C4-2B (cell line): ENCODE results near the gene CACTIN.
"Not testable (repeated sequence)": the region's sequence is repeated elsewhere in the genome, so short reads cannot be mapped to it uniquely, and the experiment has no call there.

Experiments used
- H3K27ac ChIP-seq: fragments of 450-650 bp; 2 replicates; pipeline ENCODE4 v1.5.1; 2017
- ZFX ChIP-seq: fragments of 450-650 bp; IDR thresholded peaks from 2 replicates; pipeline ENCODE4 v1.6.1; 2017
- TF ChIP-seq, protein P1 (sequence below): fragments of 450-650 bp; conservative IDR thresholded peaks from 2 replicates; pipeline ENCODE4 v1.5.1; 2017; ENCODE audit warnings: mild to moderate bottlenecking

CACTIN gene

DNA sequence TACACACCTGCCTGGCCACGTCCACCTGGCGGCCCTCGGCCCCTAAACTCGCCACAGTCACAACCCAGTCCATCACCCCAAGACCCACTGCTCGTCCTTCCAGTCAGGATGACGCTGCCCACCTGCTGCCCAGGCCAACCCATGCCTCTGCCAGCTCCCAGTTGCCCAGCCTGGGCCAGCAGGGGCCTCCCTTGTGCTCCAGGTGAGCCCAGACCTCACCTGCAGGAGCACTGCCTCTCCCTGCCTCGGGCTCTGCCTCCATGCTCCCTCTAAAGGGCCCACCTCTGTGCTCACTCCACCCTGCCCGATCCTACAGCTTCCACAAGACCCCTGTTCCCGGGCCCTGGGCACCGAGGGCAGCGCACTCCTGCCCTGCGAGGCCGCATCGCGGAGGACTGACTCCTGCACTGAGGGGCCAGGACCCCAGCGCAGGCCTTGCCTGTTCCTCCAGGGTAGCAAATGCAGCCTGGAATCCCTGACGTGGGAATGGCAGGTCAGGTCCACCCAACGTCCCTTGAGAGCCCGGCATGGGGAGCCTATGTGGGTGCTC is 8.0 kb upstream of the CACTIN start:
- H3K27ac ChIP-seq: no peak overlapping the region
- TF ChIP-seq ZFX: no peak
- TF ChIP-seq, protein P1, sequence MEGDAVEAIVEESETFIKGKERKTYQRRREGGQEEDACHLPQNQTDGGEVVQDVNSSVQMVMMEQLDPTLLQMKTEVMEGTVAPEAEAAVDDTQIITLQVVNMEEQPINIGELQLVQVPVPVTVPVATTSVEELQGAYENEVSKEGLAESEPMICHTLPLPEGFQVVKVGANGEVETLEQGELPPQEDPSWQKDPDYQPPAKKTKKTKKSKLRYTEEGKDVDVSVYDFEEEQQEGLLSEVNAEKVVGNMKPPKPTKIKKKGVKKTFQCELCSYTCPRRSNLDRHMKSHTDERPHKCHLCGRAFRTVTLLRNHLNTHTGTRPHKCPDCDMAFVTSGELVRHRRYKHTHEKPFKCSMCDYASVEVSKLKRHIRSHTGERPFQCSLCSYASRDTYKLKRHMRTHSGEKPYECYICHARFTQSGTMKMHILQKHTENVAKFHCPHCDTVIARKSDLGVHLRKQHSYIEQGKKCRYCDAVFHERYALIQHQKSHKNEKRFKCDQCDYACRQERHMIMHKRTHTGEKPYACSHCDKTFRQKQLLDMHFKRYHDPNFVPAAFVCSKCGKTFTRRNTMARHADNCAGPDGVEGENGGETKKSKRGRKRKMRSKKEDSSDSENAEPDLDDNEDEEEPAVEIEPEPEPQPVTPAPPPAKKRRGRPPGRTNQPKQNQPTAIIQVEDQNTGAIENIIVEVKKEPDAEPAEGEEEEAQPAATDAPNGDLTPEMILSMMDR: no peak

DNA sequence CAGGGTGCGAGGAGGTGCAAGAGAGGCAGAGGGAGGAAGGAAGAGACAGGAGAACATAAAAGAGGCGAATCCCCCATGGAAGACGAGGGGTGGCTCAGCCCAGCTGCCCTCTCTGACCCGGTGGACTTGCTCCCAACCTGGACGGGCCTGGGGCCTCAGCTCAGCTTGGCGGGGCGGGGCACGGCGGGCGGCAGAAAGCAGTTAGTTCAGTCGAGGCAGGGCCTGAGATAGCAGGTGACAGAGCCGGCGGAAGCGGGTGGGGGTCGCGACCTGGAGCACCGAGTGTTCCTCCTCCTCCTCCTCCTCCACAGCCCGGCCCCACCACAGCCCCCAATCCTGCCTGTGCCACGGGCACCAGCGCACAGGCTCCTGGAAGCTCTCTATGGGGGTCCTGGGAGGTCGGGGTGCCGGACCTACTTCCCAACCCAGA is 7.0 kb upstream of the CACTIN start:
- TF ChIP-seq ZFX: no peak
- TF ChIP-seq, protein P1: no peak
- no peak overlapping the region for H3K27ac ChIP-seq

DNA sequence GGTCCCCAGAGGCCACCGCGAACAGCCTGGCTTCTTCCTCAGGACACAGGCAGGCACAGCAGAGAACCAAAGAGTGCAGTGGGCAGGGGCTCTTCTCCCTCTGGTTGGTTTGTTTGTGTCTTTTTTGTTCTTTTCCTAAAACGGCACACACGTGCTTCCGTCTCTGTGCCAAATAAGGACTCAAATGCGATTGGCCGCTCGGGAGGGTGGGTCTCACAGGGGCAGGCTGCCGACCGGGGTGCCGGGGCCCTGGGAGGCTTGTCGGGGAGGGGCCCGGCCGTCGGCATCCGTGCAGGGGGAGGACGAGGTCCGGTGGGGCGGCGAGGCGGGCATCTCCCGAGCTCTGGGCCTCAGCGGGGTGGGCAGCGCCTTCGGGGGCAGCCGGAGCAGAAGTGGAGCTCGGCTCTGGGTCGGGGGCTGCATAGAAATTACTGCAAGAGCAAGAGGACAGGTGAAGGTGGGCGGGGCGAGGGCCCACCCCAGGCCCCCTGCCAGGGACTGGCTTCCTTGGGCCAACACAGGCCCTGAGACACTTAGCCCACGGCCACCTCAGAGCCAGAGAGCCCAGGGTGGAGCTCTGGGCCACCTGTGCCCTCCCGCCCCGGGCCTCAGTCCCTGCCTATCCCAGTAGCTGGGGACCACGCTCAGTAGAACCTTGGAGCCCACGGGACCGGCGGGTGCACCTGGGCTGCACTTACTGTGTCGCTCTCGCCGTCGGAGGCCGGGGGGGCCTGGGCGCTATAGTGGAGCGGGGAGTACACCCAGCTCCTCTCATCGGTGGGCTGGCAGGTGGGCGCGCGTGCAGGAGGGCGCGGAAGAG is 6.4 kb upstream of the CACTIN start:
- H3K27ac ChIP-seq: no peak overlapping the region
- TF ChIP-seq ZFX: no peak
- TF ChIP-seq, protein P1: no peak

- H3K27ac ChIP-seq: no peak overlapping the region
- TF ChIP-seq ZFX: no peak
- TF ChIP-seq, protein P1: no peak
These were observed 5.5 kb upstream of the CACTIN start for GRCh38 chr19:3632098-3632497.

DNA sequence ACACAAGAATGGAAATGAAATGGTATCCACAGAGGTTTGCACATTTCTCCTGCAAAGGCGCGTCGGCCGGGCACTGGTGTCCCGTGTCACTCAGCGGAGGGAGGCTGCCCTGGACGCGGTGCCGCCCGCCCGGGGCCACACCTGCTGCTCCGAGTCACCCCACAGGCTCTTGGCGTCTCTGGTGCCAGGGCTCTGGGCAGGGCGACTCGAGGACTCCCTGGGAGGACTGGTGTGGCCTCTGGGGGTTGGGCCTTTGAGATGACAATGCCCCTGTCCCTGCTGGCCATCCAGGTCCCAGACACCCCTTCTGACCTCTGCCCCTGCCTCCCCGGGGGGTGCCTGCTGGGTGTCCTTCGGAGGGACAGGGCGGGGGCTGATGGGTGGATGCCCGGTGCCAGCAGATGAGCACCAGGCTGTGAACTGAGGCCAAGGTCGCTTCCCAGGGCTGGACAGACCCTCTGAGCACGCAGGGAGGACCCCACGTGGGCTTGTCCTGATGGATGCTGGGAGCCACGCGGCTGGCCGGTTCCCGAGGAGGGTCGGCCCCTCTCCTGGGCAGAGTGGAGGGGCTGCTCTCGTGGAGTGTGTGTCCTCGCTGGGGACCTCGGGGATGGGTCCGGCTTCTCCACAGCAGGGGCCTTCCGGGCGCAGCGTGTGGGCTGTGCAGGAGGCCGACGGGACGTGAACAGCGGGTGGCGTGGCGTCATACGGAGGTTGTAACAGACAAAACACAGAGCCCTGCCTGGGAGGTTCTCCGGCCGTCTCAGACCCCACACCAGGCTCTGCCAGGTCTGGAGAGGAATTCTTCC is 4.7 kb upstream of the CACTIN start:
- no peak overlapping the region for H3K27ac ChIP-seq
- TF ChIP-seq ZFX: no peak
- TF ChIP-seq, protein P1: no peak

DNA sequence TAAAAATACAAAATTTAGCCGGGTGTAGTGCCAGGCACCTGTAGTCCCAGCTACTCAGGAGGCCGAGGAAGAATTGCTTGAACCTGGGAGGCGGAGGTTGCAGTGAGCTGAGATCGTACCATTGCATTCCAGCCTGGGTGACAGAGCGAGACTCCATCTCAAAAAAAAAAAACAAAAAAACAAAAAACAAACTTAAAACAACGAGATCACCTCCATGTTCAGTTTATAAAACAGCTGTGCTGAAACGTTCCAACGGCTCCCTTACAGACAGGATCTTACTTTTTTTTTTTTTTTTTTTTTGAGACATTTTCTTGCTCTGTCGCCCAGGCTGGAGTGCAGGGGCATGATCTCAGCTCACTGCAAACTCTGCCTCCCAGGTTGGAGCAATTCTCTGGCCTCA is 2.2 kb upstream of the CACTIN start:
- H3K27ac ChIP-seq: not testable (repeated sequence)

DNA sequence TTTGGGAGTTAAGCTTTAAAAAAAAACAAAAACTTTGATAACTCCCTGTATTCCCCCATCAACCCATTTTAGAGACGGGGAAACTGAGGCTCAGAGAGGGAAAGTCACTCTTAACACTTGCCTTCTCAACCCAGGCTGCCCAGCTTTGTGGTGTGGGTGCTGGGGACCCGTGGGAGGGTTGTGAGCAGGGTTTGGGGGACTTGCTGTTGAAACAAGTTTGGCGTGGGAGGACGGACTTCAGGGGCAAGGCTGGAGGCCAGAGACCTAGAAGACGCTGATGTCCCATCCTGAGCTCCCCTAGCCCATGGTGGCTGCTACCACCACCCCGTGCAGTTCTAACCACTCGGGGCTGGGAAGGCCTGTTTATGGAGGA is 747 bp upstream of the CACTIN start:
- TF ChIP-seq, protein P1: no peak
- TF ChIP-seq ZFX: no peak
- H3K27ac ChIP-seq: peak overlapping the region; percentile 84
